CD4-positive, alpha-beta T cell treated with Interleukin-4 for 4 hours (primary cell): ENCODE results near the gene E2F6.

Experiments
- DNase-seq: peaks from one replicate; pipeline ENCODE4 v3.0.0-alpha.2; 2020

The E2F6 gene

GRCh38 chr2:11456251-11456650, 9.7 kb downstream of the E2F6 start:
- no peak for DNase-seq

- DNase-seq: no peak
Observed at GRCh38 chr2:11454824-11455223, 11.1 kb downstream of the E2F6 start.

- no peak for DNase-seq
Observed at GRCh38 chr2:11450791-11451190, 15.2 kb downstream of the E2F6 start.

- peak; percentile 52 for DNase-seq
Observed at GRCh38 chr2:11446733-11447248, 19.2 kb downstream of the E2F6 start.

- no peak for DNase-seq
Observed at GRCh38 chr2:11444737-11445136, 21.2 kb downstream of the E2F6 start.

- DNase-seq: no peak
Observed at GRCh38 chr2:11438555-11439080, 27.3 kb downstream of the E2F6 start.

- no peak for DNase-seq
Observed at GRCh38 chr2:11437602-11438001, 28.4 kb downstream of the E2F6 start.

GRCh38 chr2:11435036-11435435, 30.9 kb downstream of the E2F6 start:
- no peak for DNase-seq

GRCh38 chr2:11434443-11434842, 31.5 kb downstream of the E2F6 start:
- no peak for DNase-seq

GRCh38 chr2:11433822-11434221, 32.1 kb downstream of the E2F6 start:
- no peak for DNase-seq

- DNase-seq: no peak
Observed at GRCh38 chr2:11430729-11431128, 35.2 kb downstream of the E2F6 start.

GRCh38 chr2:11427224-11427623, 38.7 kb downstream of the E2F6 start:
- DNase-seq: no peak

GRCh38 chr2:11422901-11423435, 43.0 kb downstream of the E2F6 start:
- no peak for DNase-seq

- no peak for DNase-seq
Observed at GRCh38 chr2:11422491-11422865, 43.5 kb downstream of the E2F6 start.

- no peak for DNase-seq
Observed at GRCh38 chr2:11421863-11422490, 44.0 kb downstream of the E2F6 start.

- no peak for DNase-seq
Observed at GRCh38 chr2:11420671-11421070, 45.3 kb downstream of the E2F6 start.

GRCh38 chr2:11420190-11420589, 45.8 kb downstream of the E2F6 start:
- DNase-seq: no peak

GRCh38 chr2:11419781-11420180, 46.2 kb downstream of the E2F6 start:
- DNase-seq: no peak

GRCh38 chr2:11417946-11418585, 47.9 kb downstream of the E2F6 start:
- DNase-seq: no peak

GRCh38 chr2:11416931-11417330, 49.0 kb downstream of the E2F6 start:
- no peak for DNase-seq

- DNase-seq: no peak
Observed at GRCh38 chr2:11416186-11416585, 49.8 kb downstream of the E2F6 start.

GRCh38 chr2:11414372-11415124, 51.4 kb downstream of the E2F6 start:
- no peak for DNase-seq

GRCh38 chr2:11412449-11412810, 53.5 kb downstream of the E2F6 start:
- DNase-seq: no peak
